ENCODE measurements around the gene ARHGAP15. TPM values are rescaled to one million over a fixed set of nuclear protein-coding genes. Genes with fewer than 3 reads are reported as not detected.

ARHGAP15 gene
- total RNA-seq, 2 donors from 2014 or later, result 2.2 to 8.8 TPM

DNA sequence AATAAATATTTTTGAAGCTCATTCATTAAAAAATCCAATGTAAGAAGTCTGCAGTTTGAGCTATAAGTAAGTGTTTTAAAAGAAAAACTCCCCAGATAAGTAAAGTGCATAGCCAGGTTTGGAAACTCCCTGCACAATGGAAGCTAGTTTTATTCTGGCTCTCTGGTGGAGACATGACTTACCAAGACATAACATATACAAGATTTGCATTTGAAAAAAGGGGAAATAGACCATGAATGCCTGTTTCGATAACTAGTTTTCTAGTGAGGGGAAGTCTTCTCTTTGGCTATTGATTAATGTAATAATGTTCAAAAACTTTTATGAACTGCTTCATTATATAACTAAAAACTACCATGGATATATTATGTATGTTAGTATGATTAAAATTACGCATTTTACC, 435.2 kb downstream of the ARHGAP15 start:
- ATAC-seq, result no peak
- DNase-seq, result no peak
- intact Hi-C loops (cut with DNase I, micrococcal nuclease), result no loop called here

DNA sequence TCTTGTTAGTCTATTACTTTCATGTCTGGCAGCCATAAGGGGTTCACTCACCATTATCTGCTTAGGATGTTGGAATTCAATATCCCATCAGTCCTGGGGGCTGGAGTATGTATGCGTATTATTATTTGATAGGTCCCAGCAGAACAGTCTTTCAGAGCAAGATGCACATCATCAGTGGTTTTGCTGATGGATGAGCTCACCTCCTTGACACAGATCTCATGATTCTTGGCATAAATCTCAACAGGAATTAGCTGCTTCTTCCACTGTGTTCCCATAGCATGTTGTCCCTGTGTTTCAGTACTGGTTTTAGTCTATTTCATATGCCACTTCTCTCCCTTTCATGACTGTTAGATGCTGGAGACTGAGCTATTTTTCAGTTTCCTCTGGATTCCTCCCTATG, 442.5 kb downstream of the ARHGAP15 start:
- ATAC-seq (no peak), DNase-seq (no peak)
- intact Hi-C loops (cut with DNase I, micrococcal nuclease), result no loop called here

DNA sequence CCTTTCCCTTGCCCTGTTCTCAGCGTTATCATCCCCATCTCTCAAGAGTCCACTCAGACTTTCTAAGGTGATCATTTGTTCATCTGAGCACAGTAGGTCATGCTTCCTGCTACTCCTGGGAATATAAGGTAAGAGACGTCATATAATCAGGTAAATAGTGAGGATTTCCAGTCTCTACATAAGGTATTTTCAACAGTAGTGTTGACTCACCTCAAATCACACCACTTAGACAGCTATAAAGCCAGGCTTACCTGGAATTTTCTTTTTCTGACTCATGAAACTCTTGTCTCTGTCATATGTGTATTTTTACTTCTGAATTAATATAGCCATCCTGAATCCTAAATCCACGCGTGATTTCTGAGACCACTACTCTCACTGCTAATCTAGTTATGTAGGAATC, 443.2 kb downstream of the ARHGAP15 start:
- no peak for ATAC-seq
- no peak for DNase-seq
- intact Hi-C loops (cut with DNase I, micrococcal nuclease), result no loop called here

DNA sequence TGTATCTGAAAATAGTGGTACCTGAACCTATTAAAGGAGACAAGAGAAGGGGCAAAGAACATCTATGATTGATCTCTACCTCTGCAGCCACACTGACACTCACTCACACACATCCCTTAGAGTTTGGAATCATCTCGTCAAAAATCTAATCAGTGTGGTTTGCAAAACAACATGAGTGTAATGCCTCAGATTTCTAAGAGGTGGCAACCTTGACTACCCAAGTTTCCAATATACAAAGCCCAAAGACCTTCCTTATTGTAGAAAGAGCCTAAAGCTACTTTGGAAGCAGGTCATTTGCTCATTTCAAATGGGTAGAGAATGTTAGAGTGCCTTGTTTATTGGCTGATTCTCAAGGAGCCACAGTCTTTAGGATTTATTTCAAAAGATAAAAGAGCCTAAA, 444.9 kb downstream of the ARHGAP15 start:
- DNase-seq (no peak), ATAC-seq (no peak)
- intact Hi-C loops (cut with DNase I, micrococcal nuclease), result no loop called here

DNA sequence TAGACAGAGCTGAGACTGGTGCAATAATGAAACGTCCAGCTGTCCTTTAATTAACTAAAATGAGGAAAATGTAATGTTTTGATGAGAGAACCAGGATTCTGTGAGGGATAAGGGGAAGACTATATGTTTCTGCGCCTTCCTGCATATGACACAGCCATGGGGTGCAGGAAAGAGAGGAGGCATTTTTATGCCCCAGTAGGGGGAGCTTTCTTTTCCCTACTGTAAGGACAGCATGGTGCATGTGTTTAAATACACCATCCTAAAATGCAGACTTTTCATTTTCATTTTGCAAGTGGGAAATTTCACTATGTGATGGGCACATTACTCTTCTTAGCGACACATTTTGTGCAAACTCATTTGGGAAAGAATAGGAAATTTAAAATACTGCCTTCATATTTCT, 446.1 kb downstream of the ARHGAP15 start:
- intact Hi-C loops (cut with DNase I, micrococcal nuclease), result no loop called here
- ATAC-seq (no peak), DNase-seq (no peak)

DNA sequence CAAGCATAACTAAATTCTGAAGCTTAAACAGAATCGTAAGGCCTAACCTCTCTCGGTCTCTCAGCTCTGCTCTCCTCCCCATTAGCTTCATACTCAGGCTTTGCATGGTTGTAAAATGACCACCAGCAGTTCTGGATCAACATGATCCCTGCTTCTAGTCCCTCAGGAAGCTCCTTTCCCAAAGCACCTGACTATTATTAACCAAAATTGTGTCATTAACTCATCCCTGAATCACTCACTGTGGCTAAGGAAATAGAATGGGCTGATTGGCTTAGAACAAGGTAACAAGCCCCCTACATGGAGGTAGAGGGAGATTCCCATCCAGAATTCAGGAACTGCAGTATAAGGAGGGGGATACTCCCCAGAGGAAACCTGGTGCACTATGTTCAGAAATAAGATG, 448.3 kb downstream of the ARHGAP15 start:
- DNase-seq, result no peak
- ATAC-seq, result no peak
- intact Hi-C loops (cut with DNase I, micrococcal nuclease), result no loop called here

DNA sequence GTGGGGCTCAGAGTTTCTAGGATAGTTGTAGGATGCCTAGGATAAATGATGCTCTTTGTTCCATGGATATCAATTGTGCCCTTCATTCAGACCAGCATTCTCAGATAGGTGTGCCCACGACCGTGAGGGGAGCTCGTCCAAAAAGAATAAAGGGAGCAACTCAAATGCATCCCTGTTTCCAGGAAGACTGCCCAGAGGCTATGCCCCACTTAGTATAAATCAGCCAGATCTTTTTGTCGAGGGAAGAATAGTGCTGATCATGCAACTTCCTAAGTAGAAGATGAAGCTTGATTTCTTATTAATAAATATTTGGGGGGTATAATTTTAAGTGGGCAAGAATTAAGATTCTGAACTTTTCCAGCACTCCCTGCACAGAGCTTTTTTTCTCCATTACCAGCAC, 450.2 kb downstream of the ARHGAP15 start:
- intact Hi-C loops (cut with DNase I, micrococcal nuclease), result no loop called here
- DNase-seq (no peak), ATAC-seq (no peak)

DNA sequence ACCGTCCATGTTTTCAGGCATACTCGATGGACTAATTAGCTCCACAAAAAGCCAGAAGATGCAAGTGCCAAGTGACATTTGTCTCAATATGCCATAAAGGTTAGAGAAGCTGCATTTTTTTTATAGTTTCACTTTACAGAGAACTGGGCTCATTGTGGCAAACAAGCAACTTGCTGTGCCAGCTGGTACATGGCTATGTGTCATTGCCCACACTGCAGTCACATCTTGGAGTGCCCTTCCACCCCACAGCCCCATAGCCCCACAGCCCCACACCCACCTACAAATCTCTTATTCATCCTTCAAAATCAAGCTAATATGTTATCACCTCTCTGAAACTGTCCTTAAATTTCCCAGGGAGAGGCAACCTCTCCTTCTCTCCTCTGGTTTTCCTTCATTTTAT, 451.9 kb downstream of the ARHGAP15 start:
- DNase-seq, result no peak
- ATAC-seq, result no peak
- intact Hi-C loops (cut with DNase I, micrococcal nuclease), result no loop called here

DNA sequence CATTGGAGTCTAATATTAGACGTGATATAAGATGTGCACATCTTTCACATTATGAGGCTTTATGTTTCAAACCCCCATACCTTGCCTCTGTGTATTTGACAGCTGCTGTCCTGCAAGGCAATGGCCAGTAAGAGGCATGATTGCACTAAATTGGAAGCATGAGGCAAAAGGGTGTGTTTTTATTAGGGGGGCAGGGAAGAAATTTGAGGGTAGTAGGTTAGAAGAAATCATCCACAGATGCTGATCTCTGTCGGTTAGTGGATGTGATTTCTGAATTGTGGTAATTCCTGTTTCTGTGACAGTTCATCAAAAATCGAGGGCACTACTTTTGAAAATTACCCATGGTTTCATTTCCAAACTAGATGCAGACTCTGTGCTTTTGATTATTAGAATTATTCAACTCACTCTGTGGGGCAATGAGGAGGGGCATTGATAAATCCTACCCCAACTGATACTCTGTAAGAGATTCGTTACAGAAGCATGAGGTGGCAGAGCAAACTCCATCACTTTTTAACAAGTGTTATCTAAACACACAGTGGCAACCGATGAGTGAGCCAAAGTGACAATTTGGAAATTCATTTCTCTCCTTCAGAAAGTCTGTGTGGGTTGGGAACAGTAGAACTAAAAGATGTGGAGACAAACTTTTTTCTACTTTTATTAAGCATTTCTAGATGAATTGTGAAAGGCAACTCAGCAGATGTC, 453.0 kb downstream of the ARHGAP15 start:
- intact Hi-C loops (cut with DNase I, micrococcal nuclease), result no loop called here
- ATAC-seq (no peak), DNase-seq (no peak)

DNA sequence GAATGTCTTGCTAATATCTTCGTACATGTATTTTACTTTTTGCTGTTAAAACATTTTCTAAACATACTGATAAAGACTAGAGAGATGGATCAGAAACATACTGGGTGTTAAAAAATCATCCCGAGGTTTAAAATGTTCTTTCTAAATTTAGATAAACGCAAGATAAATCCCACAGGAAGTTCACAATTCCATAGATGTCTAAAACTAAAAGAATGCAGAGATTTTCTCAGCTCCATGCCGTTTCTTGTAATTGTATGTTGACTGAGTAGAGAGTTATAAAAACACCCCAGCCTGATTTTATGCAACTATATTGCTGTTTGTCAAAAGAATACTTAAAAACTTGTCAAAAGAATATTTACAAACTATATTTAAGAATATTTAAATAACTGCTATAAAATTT, 455.7 kb downstream of the ARHGAP15 start:
- intact Hi-C loops (cut with DNase I, micrococcal nuclease), result no loop called here
- ATAC-seq, result no peak
- DNase-seq, result no peak

DNA sequence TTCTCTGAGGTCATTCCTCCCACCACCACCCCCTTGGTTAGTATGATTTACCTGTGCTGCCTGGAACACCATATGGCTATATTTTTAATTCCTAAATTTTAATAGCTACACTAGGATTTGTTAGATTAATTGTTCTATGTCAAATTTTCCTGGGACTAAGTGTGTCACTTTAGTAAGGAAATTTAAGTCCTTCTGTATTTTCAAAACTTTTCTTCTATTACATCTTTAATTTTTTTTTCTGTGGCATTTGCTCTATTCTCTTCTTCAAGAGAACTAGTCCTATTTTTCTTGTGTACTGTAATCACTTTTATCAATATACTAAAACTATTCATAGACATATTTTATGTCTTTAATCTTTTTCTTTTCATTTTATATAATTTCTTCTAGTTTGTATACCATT, 456.9 kb downstream of the ARHGAP15 start:
- intact Hi-C loops (cut with DNase I, micrococcal nuclease), result no loop called here
- ATAC-seq (no peak), DNase-seq (no peak)

DNA sequence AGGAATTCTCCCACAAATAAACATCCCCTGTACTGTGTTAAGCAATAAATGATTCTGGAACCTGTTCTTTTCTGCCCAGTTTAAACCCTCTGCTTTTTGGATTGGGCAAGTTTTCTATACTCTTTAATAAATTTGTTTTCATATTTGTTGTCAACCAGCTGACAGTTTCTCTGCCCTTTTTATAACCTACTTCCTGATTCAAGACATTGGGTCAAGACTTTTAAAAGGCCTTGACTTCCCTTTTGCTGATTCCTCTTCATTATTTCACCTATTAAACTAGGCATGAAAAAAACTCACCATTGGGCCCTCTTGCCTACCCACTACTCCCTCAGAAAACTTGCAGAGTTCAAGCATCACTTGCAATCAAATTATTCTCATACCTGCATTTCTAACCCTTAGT, 459.5 kb downstream of the ARHGAP15 start:
- no peak for ATAC-seq
- intact Hi-C loops (cut with DNase I, micrococcal nuclease), result no loop called here
- no peak for DNase-seq

DNA sequence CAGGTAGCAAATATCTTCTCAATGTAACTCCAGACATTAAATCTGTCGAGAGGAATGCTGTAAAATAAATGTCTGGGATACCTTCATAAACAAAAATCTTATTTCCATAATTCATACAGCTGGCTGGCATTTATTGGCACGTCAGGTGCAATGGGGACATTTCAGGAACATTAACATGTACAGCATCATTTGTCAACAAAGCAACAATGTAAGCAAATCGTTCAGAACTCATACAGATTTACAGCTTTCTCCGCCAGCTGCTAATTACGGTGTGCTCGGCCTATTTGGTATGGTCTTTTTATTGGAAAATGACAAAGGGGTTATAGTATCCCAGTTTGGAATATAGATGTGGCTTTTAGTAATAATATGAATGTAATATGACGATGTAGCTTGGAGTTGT, 464.9 kb downstream of the ARHGAP15 start:
- DNase-seq (no peak), ATAC-seq (no peak)
- intact Hi-C loops (cut with DNase I, micrococcal nuclease), result no loop called here

DNA sequence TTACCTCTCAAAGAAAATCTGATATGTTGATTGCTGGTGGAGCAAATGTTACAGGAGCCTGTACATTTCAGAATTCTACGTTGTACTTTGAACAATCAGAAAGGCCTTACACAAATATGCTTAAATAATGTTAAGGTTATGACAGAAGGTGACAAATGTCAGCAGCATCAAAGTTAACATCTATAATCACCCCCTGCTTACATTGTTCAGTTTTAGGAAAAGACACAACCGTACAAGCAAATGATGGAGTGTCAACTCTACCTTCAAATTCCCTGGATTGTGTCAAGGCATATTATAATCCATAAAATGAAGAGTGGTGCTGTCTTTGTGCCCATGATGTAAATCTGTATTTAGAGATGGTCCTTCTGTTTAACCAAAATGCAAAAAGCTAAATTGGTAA, 465.5 kb downstream of the ARHGAP15 start:
- DNase-seq (no peak), ATAC-seq (no peak)
- intact Hi-C loops (cut with DNase I, micrococcal nuclease), result no loop called here

DNA sequence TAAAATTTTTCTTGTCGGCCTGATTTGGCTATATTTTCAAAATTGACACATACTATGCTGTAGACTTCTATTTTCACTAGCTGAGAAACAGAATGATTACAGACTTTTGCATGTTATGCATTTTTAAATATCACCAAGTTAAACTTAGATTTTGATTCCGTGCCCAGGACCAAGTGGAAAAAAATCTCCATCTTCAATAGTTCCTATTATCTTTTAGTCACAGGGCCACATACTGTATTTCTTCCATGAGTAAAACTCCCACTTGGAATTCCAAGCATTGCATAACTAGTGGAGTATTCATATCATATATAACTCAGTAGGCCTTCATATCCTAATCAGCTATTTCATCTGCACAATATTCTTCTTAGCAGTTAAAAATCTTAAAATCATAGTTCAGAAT, 470.9 kb downstream of the ARHGAP15 start:
- DNase-seq (no peak), ATAC-seq (no peak)
- intact Hi-C loops (cut with DNase I, micrococcal nuclease), result no loop called here

DNA sequence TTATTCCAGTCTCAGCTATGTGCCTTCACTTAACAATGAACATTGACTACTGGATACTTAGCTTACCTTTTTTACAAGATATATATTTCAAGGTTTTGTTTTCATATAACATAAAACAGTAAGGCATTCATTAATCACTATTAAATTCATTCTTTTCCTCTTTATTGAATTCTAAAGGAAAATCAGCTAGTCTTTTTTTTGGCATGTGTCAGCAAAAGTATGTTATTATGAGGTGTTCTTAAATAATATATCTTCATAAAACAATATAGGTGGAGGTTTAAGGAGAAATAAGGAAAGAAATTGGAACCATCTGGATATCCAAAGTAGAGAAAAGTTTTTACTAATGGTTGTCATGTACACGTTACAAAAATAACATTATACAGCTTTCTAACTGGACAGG, 472.6 kb downstream of the ARHGAP15 start:
- ATAC-seq, result no peak
- intact Hi-C loops (cut with DNase I, micrococcal nuclease), result no loop called here
- no peak for DNase-seq

DNA sequence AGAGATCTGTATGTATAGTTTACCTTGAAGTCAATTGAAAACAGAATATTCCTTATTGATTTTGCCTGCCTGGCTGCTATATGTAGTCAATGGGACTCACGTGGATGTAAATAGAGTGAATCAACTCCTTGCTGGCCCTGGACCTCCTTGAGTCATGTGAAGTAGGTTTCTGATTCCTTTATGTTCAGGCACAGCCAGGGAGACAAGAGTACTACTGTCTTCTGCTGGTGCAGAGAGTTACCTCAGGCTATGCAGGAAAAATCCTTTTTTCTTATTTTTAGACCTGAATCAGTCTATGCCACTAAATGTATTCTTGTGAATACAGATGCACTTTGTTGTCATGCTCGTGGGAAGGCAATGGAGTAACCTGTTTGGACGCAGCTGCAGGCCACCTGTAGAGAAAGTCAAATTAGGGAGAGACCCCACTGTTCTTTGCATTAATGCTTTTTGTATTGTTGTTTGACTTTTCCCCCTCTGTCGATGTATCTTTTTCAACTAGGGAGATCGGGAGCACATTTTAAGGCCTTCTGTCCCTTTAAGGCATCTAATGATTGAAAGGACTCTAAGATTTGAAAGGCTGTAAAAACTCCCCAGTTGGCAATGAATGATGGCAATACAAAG, 473.9 kb downstream of the ARHGAP15 start:
- DNase-seq (no peak), ATAC-seq (no peak)
- intact Hi-C loops (cut with DNase I, micrococcal nuclease), result no loop called here

DNA sequence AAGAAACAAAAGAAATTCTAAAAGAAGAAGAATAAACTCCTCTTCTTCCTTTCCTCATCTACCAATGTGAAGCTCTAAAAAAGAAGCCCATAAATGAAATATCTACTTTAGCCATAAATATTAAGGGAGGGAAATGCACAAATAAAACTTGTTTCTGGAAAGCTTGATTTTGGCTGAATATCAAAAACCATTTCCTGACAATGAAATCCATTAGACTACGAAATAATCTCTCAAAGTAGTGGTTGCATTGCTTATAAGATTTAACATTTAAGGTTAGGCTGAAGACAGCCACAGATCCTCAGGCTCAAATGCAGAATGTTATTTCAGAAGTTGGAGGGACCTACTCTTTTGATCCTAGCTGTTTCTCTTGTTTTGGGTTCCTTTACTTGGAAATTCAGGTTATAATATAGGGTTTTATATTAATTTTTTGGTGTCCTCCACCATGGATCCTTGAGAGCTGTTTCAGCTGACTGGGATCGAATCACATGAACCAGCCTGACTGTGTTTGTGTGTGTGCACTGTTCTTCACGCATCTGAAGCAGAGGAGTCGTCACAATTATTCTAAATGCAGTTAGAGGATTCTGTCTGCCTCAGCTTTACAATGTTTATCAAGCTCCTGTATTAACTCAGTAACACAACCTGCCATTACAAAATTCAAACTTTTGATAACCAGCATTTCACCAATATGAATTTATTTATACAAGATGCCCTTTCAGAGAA, 474.8 kb downstream of the ARHGAP15 start:
- ATAC-seq (no peak), DNase-seq (no peak)
- intact Hi-C loops (cut with DNase I, micrococcal nuclease), result no loop called here

DNA sequence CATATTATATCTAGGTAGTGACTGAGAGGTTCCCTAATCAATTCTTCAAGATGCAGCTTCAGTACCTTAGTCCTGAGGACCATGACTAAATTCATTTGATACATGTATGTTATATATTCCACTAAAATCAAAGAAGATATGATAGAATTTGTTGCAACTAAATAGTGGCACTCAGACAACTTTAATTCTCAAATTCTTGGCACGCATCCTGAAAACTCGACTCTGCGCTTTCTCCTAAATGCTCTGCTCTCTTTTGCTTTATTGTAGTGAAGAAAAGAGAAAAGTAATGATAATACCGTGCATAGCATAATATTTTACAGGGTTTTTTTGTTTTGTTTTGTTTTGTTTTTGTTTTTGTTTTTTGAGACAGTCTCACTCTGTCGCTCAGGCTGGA, 475.3 kb downstream of the ARHGAP15 start:
- intact Hi-C loops (cut with DNase I, micrococcal nuclease), result no loop called here
- ATAC-seq (no peak), DNase-seq (no peak)

DNA sequence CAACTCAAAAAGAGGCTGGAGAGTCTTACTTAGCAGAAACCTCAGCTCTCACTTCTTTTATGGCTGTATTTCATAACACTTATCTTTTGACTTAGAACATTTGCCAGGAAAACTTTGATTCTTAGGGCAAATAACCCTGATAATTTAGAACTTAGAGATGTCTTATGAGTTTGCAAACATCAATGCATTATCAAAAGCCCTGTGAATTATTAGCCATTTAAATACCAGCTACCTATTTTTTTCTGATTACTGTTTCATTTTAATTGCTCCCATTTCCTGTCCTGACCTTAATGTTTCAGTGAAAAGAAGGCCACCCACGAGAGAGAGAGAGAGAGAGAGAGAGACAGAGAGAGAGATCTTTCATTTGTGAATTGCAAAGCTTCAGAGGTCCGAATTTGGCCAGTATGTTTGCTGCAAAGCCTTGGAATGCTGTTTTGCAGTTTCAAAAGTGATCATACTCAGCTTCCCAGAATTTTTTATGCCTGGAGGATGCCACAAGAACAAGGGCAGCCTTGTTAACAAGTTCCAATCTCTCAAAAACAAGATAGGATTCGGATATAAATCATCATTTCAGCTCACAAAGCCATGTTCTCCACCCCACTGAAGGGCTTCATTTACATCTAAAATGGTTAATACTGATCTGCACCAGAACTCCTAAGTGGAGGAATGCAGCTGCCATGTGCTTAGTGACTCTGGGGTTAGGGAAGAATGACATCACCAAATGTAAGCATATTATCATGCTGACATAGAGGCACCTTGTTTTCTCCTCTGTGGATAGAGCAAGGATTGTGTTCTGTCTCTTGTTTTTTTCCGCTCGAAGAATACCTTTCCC, 478.2 kb downstream of the ARHGAP15 start:
- no peak for ATAC-seq
- DNase-seq, result no peak
- intact Hi-C loops (cut with DNase I, micrococcal nuclease), result no loop called here

All from left colon (tissue), 2 donors.